Hindlimb muscle (tissue), 1 donor: ENCODE data around the gene ZNF292. TPM values are rescaled to one million over a fixed set of nuclear protein-coding genes. Genes with fewer than 3 reads are reported as not detected.
"Not testable (repeated sequence)": the region's sequence is repeated elsewhere in the genome, so short reads cannot be mapped to it uniquely, and the experiment has no call there.

Experiments
- DNase-seq: peaks from one replicate; pipeline ENCODE4 v3.0.0-alpha.2; 2013
- polyA plus RNA-seq: library from polyadenylated mRNA; unstranded; fragments of 120-200 nt; gene quantifications from one replicate; pipeline ENCODE4 v1.2.1, GENCODE V29; 2013; ENCODE audit not compliant: insufficient read length

ZNF292 gene
- polyA plus RNA-seq: 16.9 TPM

DNA sequence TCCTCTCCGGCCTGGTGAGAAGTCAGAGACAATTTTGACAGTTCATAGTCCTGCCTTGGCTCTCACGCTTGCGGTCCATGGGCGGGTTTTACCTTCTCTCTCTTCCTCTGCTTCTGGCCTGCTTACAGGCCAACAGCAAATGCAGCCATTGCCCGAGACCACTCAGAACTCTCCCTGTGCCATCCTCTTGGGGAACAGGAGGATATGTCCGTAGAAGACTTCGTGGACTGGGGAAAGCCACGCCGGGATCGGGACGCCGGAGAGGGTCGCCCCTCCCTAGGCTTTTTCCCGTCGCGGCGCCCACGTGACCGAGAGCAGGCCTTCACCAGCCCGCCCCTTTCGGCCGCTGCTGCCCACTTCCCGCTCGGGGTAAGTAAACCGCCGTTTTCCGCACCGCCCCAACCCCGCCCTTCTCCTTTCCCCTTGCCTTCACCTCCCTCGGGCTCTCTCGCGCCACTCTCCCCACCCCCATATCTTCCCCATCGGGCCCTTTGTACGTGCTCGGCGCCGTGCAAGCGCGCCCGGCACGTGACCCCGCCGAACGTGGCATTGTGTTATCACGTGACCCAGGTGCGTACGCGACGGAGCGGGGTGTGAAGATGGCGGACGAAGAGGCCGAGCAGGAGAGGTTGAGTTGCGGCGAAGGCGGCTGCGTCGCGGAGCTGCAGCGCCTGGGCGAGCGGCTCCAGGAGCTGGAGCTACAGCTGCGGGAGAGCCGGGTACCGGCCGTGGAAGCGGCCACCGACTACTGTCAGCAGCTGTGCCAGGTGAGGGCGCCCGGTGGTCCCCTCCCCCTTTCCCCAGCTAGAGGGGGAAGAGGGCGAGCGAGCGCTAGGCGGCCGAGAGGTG is at the start of gene ZNF292:
ZNF292 (plus strand) TSS at position 573 of the 849 bp plus-strand sequence; CDS start at position 600, 27 bp downstream.
- peak; percentile 96 for DNase-seq

DNA sequence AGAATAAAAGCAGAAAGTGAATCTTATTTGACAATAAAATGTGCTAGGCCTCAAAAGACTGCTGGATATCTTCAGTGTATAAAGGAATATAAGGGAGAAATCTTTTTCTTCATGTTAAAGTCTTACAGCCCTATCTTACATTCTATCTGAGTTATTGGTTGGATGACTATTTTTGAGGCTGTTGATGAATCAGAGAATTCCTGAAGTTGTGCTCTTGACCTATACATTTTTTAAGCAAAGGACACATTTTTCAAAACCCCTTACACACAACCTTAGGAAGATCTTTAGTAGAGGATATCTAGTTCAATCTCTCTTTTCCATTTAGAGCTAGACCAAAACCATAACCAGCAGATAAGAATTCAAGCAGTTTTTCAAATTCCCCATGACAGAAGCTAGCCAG is 49.5 kb upstream of the ZNF292 start:
- DNase-seq: no peak

DNA sequence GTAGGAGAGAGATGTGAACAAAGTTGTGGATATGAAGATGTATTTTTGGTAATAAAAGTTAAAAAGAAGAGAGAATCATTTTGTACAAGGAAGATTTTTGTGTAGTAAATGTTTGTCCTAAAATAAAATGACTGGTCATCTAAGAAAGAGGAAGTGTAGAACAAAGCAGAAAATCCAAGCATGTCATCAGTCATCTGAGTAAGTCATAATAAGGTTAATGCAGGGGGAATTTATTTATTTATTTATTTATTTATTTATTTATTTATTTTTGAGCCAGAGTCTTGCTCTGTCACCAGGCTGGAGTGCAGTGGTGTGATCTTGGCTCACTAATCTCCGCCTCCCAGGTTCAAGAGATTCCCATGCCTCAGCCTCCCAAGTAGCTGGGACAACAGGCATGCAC is 44.7 kb upstream of the ZNF292 start:
- DNase-seq: no peak

DNA sequence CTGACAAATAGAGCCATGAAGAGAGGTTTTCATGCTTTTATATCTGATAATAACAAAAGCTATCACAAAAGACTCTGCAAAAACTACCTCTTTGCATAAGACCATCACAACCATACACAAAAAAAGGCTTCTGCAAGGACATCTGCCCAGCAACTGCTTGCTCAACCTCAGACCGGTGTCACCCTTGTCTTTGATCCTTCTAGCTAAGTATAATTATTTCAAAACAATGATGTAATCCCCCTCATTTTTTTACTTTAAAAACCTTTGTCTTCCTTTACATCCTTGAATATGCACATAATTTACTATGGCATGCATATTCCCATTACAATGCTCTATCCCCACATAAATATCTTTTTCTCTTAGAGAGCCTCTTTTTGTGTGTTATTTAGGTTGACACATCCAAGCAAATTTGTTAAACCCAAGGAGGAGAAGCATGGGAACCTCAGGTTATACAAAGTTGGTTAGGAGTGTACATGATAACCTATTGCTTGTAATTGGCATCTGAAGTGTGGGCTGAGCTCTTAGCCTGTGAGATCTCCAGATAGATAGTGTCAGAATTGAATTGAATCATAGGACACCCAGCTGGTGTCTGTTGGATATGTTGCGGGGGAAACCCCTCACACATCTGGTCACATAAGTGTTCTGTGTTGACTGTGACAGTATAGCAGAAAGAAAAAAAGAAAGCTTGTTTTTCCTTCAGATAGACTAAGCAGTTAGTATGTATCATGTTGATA is 39.8 kb upstream of the ZNF292 start:
- DNase-seq: no peak

DNA sequence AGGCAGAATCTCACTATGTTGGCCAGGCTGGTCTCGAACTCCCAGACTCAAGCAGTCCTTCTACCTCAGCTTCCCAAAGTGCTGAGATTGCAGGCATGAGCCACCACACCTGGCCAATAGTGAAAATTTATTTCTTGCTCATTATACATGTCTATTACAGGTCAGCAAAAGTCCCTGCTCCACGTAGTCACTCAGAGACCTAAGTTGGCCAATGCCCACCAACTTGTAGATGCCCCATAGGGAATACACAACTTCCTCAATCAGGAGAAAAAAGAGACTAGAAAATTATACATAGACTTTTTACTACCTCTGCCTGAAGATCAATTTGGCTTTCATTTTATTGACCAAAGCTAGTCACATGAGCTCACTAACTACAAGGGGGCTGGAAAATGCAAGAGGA is 38.4 kb upstream of the ZNF292 start:
- no peak for DNase-seq

DNA sequence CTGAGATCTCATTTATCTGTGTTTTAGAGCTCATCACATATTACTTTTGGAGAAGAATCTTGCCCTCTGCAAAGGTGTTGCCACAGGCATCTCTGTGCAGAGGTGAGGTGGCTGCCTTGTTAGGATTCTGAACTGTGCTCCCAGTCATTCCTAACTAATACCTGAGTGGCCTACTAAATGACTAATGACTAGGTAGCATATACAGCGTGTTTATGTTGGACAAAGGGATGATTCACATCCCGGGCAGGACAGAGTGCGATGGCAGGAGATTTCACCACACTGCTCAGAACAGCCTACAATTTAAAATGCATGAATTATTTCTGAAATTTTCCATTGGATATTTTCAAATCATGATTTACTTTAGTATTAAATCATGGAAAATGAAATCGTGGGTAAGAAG is 37.3 kb upstream of the ZNF292 start:
- DNase-seq: no peak

DNA sequence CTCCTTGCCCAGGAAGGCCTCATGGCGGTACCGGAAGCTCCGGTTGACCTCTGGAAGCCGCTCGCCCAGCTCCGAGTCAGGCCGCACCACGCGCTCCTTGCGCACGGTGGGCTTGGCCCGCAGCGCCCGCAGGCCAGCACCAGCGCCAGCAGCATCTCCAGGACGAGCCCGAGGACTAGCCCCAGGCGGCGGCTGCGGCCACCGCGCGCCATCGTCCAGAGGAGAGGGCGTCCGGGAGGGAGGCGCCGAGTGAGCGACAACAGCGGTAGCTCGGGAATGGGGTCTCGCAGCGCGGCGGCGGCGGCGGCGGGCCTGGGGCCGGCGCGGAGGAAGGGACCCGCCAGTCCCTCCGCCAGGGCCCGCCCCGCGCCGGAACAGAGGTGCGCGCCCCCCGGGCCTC is 32.9 kb upstream of the ZNF292 start:
- no peak for DNase-seq

DNA sequence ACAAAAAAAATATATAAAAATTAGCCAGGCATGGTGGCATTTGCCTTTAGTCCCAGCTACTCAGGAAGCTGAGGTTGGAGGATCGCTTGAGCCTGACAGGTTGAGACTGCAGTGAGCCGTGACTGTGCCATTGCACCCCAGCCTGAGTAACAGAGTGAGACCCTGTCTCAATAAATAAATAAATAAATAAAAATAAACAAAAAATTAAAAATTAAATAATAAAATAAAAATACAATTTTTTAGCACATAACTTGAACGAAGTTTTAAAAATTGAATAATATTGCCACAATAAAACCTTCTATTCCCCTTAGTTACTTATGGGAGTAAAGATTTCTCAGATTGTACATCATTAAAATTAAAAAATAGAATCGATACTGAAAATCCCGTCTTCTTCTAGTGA is 31.3 kb upstream of the ZNF292 start:
- DNase-seq: no peak

DNA sequence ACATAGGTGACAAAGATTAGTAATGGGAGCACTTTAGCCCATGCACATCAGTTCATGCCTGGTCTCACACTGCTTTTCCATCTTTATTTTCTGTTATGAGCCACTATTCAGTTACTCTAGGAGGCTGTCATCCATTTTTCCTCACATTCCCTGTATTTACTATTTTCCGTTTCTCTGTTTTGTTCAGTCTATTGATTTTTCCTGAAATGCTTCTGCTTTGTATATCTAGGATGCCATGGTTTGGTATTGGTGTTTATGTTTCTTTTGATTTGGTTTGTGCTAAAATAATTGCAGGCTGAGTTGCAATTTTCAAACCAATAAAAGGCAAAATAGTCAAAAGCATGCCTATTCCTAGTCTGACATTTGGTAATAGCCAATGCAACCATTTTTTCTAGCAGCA is 28.9 kb upstream of the ZNF292 start:
- DNase-seq: no peak

DNA sequence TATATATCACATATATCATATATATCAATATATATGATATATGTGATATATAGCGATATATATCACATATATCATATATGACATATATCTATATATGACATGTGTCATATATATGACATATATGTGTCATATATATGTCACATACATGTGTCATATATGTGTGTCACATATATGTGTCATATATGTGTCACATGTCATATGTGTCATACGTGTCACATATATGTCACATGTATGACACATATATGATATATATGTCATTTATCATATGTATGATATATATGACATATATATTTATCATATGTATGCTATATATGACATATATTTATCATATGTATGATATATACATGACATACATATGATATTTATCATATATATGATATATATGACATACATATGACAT is 27.6 kb upstream of the ZNF292 start:
- no peak for DNase-seq

DNA sequence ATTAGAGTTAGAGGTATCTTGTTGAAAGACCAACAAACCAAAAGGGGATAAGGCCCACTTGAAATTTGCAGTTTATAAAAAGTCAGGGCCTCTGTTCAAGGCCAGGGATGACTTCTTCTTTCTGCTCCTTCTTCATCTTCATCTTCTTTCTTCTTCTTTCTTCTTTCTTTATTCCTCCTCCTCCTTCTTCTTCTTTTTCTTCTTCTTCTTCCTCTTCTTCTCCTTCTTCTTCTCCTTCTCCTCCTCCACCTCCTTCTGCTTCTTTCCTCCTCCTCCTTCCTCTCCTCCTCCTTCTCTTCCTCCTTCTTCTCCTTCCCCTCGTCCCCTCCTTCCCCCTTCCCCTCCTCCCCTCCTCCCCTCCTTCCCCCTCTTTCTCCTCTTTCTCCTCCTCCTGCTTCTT is 18.4 kb upstream of the ZNF292 start:
- DNase-seq: no peak

DNA sequence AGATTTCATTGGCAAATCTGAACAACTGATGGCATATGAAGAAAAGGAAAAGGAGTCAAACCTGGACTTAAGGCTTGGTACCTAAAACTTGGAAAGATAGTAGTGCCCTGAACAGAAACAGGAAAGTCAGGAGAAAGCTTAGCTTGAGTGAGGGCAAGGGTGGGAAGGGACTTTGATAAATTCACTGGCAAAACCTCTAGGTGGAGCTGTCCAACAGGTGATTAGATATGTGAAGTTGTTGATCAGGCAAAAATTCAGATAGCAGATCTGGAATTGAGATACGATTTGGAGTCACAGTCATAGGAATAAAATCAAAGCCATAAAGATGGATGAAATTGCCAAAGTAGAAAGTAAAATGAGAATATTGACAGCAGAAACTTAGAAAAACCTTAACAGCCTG is 16.1 kb upstream of the ZNF292 start:
- peak; percentile 16 for DNase-seq

DNA sequence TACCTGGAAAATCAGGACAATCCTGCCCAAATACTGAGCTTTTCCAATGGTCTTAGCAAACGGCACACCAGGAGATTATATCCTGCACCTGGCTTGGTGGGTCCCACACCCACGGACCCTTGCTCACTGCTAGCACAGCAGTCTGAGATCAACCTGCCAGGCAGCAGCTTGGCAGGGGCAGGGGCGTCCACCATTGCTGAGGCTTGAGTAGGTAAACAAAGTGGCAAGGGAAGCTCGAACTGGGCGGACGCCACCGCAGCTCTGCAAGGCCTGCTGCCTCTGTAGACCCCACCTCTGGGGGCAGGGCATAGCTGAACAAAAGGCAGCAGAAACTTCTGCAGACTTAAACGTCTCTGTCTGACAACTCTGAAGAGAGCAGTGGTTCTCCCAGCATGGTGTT is 15.4 kb upstream of the ZNF292 start:
- not testable (repeated sequence) for DNase-seq

DNA sequence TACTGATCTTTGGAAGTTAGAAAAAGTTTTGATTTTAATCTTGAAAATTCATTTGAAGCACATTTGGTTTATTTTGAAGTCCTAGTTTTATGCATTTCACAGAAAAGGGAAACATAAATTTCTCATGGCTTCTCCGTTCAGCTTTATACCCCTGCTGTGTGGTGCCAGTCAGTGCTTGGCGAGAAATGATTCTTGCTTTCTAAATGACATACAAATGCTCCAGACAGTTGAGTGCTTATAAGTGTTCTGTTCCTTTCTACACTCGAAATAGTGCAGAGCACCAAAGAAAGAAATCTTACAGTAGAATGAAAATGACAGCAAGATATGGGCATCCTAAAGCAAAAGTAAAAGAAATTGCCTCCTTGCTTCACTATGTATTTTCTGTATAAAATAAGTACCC is 9.0 kb upstream of the ZNF292 start:
- no peak for DNase-seq

DNA sequence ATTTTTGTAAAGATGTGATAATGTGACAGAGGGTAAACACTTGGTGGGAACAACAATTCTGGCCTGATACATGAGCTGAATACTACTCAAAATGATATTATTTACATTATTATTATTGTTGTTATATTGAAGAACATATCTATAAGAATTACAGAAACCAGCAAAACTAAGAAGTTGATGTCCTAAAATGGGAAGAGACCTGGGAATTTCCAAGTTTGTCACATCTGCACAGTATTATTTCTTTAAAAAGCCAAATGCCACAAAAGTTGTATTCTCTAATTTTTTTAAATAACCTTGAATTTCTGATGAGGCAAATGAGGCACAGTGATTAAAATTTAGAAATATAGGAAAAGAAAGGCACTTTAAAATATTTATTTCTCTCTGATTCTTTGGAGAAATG is 5.0 kb upstream of the ZNF292 start:
- DNase-seq: no peak

DNA sequence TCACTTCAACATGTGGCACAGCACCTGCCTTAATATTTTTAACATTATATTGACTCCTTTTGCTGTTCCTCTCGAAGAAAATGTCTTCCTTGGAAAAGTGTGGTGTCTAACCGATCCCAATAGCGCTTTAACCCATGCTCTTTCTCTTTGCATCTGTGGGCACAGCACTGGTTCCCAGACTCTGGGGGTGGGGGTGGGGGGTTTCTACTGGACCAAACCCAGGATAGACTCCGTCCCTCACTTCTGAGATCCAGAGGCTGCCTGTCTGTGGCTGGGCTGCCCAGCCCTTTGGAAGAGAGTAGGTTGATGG is 3.9 kb upstream of the ZNF292 start:
- DNase-seq: no peak

DNA sequence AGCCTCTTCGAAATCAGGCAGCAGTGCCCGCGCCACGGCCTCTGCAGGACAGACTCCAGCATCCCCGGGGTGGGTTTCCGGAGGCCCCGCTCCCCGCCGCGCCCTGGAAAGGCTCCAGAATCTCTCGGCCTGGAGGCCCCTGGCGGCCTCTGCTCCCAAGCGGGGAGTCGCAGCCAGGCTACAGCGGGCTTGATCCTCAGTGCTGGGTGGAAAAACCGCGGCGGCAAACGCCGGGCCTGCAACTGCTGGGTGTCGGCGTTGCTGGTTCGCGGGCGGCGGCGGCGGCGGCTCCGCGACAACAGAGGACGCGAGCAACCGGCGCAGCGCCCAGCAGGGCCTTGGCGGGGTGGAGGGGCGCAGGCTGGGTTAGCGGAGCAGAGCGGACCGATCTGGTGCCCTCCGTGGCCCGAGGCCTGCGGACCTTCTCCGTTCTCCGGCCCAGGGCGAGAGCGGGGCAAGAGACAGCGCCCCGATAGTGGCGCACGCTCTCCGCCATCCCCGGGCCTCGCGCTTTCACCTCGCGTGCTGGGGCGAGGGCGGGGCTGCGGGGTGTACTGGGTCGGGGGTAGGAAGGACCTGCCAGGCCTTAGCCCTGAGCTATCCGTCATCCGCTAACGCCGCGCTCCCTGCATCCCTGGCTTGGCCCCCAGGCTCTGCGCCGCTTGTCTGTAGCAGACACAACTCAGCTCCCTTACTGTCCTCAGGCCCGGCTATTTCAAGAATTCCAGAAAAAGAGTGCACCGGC is 3.4 kb upstream of the ZNF292 start:
- DNase-seq: peak; percentile 66

DNA sequence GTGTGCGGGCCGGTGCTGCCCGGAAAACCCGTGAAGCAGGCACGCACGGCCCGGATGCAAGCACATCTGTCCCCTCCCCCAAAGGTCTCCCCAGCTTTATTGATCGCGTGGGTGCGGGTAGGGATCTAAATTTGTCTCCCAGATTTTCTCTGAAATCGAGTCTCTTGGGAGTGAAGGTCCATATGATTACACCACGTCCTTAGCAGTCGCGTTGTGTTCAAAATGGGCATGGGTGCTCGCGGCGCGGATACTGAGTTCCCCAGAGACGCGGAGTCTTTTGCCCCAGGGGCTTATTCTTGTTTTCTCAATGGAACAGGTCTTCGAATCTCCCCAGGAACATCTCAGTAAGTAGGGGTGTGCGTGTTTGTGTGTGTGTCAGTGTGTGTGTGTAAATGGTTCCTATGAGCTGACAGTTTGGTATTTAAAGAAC is 2.8 kb upstream of the ZNF292 start:
- no peak for DNase-seq

DNA sequence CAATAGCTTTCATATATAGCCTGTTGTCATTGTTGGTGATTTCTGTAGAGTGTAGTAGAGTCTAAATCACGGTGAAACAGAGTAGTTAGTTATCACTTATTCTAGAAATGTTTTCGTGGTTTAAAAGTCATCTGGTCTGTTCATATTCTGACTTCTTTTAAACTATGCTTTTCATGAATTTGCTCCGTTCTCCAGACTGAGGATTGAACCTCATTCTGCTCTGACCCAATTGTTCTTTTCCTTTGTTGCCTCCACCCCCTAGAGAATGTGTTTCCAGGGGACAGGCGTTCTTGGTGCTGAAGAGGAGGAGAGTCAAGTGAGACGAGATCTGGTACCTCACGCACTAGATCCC is 748 bp upstream of the ZNF292 start:
- no peak for DNase-seq

DNA sequence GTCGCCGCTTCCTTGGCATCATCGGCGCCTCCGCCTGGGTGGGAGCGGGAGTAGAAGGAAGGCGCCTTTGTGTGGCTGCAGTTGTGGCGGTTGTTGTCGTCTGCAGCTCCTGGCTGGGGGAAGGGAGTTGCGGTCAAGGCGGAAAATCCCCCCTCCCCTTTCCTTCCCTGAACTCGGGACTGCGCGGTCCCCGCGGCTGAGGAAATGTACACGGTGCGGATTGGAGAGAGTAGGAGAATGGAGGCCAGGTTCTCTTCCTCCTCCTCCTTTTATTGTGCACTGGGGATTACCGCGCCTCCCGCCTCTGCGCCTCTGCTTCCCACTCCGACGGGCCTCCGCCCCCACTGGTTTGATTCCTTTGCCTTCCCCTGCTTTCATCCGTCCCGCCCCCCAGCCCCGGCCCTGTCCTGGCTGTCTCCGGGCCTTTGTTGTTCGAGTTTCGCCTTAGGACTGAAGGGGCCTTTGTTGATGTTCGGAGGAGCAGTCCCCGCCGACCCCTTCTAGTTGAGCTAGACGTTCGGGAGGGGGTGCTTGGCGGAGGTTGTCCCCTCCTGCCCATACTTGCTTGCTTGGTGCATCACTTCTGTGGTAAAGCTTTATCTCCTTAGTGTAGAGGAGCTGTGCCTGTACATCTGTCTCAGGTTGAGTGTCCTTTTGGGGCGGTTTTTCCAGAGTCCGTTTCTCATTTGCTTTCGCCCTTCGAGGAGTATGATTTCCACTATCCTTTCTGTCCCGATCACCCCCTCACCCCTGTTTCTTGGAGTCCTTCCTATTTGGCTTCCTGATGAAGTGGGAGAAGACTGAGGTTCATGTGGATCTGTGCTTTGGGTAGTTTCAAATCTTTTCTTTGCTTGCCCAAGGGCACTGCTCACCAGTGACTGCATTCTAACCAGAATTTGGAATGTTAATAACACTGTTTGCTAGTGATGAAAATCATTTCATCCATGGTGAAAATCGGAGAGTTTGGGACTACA is 764 bp downstream of the ZNF292 start:
- peak; percentile 70 for DNase-seq

DNA sequence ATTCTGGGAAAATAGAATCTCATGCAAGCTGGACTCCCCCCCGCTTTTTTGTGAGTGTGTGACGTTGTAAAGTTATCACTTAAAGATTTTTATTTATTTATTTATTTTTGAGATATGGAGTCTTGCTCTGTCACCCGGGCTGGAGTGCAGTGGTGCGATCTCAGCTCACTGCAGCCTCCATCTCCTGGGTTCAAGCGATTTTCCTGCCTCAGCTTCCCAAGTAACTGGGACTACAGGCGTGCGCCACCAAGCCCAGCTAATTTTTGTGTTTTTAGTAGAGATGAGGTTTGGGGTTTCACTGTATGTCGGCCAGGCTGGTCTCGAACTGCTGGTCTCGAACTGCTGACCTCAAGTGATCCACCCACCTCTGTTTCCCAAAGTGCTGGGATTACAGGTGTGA is 2.2 kb downstream of the ZNF292 start:
- not testable (repeated sequence) for DNase-seq

DNA sequence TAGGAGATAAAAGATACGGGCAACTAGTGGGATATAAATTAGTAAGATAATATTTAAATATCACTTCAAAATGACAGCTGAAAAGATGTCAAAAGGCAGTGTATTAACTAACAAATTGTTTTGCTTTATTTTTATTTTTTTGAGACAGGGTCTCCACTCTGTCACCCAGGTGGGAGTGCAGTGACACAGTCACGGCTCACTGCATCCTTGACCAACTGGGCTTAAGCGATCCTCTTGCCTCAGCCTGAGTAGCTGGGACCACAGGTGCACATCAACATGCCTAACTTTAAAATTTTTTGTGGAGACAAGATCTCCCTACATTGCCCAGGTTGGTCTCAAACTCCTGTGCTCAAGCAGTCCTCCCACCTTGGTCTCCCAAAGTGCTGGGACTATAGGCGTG is 5.9 kb downstream of the ZNF292 start:
- no peak for DNase-seq
